Brain microvascular endothelial cell (primary cell): ENCODE data around the gene LDHA.

Experiments
- DNase-seq: peaks from one replicate; pipeline ENCODE4 v3.0.0-alpha.2; 2020
- H3K27ac ChIP-seq: fragments of 250-450 bp; sonication (Bioruptor Pico); 2 replicates; pipeline ENCODE4 v1.5.1; 2020; ENCODE audit warnings: mild to moderate bottlenecking, moderate library complexity
- H3K27me3 ChIP-seq: fragments of 250-450 bp; sonication (Bioruptor Pico); replicated peaks from 2 replicates; pipeline ENCODE4 v1.5.1; 2020; ENCODE audit warnings: mild to moderate bottlenecking
- H3K36me3 ChIP-seq: fragments of 250-450 bp; sonication (Bioruptor Pico); replicated peaks from 2 replicates; pipeline ENCODE4 v1.5.1; 2020; ENCODE audit warnings: mild to moderate bottlenecking
- H3K4me3 ChIP-seq: 2 replicates; pipeline ENCODE4 v1.5.1; 2011; ENCODE audit warnings: low read depth, mild to moderate bottlenecking, control low read depth, low read length, moderate library complexity
- CTCF ChIP-seq: IDR thresholded peaks from 2 replicates; pipeline ENCODE4 v1.5.1; 2011; ENCODE audit warnings: low read depth, mild to moderate bottlenecking, moderate library complexity, low read length, control low read depth, inconsistent platforms; ENCODE audit errors: missing control alignments
- in situ Hi-C: cut with HindIII; loops from 2 replicates; pipeline ENCODE4 v1.10.0; 2017; ENCODE audit warnings: low sequenced_read_pairs, low pct_ligation_motif_present

The LDHA gene

GRCh38 chr11:18371279-18371678 is 23.1 kb upstream of the LDHA start:
- no peak for TF ChIP-seq CTCF
- peaks cover 5% of the 10 kb centered on the region for H3K36me3 ChIP-seq
- no peaks in the 10 kb centered on the region for H3K27me3 ChIP-seq
- H3K4me3 ChIP-seq: no peak overlapping the region
- in situ Hi-C loops: no loop called here
- DNase-seq: peak; percentile 54
- H3K27ac ChIP-seq: no peak overlapping the region

- in situ Hi-C loops: no loop called here
- TF ChIP-seq CTCF: no peak
- Histone ChIP-seq H3K36me3 (peaks cover 2% of the 10 kb centered on the region), H3K27me3 (no peaks in the 10 kb centered on the region), H3K27ac (no peak overlapping the region), H3K4me3 (no peak overlapping the region)
- DNase-seq: no peak
Measured at GRCh38 chr11:18372201-18372600, 22.2 kb upstream of the LDHA start.

GRCh38 chr11:18374956-18375355 is 19.4 kb upstream of the LDHA start:
- Histone ChIP-seq H3K4me3 (no peak overlapping the region), H3K36me3 (no peaks in the 10 kb centered on the region), H3K27me3 (no peaks in the 10 kb centered on the region), H3K27ac (no peak overlapping the region)
- no peak for TF ChIP-seq CTCF
- in situ Hi-C loops: no loop called here
- no peak for DNase-seq

GRCh38 chr11:18375941-18376340 is 18.4 kb upstream of the LDHA start:
- Histone ChIP-seq H3K27me3 (no peaks in the 10 kb centered on the region), H3K36me3 (no peaks in the 10 kb centered on the region), H3K4me3 (no peak overlapping the region), H3K27ac (no peak overlapping the region)
- in situ Hi-C loops: no loop called here
- DNase-seq: no peak
- TF ChIP-seq CTCF: no peak

GRCh38 chr11:18379201-18379600 is 15.2 kb upstream of the LDHA start:
- in situ Hi-C loops: no loop called here
- no peaks in the 10 kb centered on the region for H3K27me3 ChIP-seq
- no peak overlapping the region for H3K27ac ChIP-seq
- TF ChIP-seq CTCF: no peak
- no peaks in the 10 kb centered on the region for H3K36me3 ChIP-seq
- no peak for DNase-seq
- H3K4me3 ChIP-seq: no peak overlapping the region

- TF ChIP-seq CTCF: no peak
- Histone ChIP-seq H3K27me3 (no peaks in the 10 kb centered on the region), H3K4me3 (no peak overlapping the region), H3K27ac (peak overlapping the region; percentile 97), H3K36me3 (no peaks in the 10 kb centered on the region)
- in situ Hi-C loops: no loop called here
- DNase-seq: peak; percentile 98
Measured at GRCh38 chr11:18383388-18384156, 10.8 kb upstream of the LDHA start.
